GM21717 (cell line): ENCODE data around the gene TAF15.

Source experiments
- ATAC-seq: cut with Tn5 transposase; IDR thresholded peaks from one replicate; pipeline ENCODE4 v1.9.1; 2021; ENCODE audit warnings: mild to moderate bottlenecking, moderate library complexity; ENCODE audit not compliant: unreplicated experiment

Gene TAF15

DNA sequence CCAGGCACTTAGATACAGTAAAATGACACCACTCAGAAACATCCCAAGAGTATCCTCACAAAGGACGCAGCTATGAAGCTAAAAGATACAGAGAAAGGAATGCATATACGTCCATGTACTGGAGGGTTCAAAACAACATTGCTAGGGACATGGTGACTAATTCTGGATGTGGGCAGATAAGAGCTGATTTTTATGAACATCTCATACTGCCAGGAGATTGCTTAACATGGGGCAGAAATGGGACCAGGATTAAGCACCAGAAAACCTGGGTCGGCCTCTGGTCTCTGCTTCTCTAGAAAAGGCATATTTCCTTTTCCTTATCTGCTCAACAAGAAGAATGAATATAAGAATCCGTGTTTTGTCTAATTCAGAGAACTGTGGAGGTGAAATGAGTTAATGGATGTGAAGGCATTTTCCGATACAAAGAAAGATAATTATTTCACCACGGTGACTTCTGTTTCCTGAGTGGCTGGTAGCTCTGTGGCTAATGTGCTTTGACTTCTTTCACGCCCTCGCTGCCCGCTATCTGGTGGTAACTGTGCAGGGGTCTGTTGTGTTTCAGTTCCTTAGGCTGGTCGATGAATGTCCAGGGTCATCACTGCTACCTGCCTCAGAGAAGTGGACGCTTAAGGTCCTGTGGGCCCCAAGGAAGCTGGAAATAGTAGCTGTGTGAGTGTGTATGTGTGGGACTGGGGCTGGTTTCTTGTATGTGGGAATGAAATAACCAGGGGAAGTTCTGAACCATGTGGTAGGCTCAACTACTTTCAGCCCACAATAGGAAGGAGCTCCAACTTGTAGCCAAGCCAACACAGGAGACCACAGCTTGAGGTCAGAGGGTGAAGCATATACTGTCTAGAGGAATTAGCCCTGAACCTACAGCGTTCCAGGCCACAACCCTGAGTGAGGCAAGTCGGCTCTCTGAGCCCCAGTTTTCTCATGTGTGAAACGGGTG lies 86.6 kb downstream of the TAF15 start:
- ATAC-seq: no peak
